Measurements from ENCODE around the gene RSRP1. TPM values are rescaled to one million over a fixed set of nuclear protein-coding genes. Genes with fewer than 3 reads are reported as not detected.

RSRP1 gene
- total RNA-seq, 1 donor from 2014 or later, result 77.6 TPM

Other genes with a start within 250 kb of the RSRP1 start
- gene SYF2, start 15.0 kb downstream of the RSRP1 start, total RNA-seq, result 36.5 TPM
- gene RHD, start 25.1 kb upstream of the RSRP1 start, total RNA-seq, result 2.3 TPM
- gene TMEM50A, start 90.9 kb upstream of the RSRP1 start, total RNA-seq, result 90.2 TPM
- gene RHCE, start 173.4 kb upstream of the RSRP1 start, total RNA-seq, result 4.2 TPM
- 13.1 TPM for gene MACO1, start 183.4 kb upstream of the RSRP1 start, total RNA-seq